Breast epithelium (tissue), 4 donors: ENCODE results near the gene RYR1. TPM values are rescaled to one million over a fixed set of nuclear protein-coding genes. Genes with fewer than 3 reads are reported as not detected.

ENCODE experiments used
- DNase-seq, 2 donors: peaks; one replicate each; pipeline ENCODE4 v3.0.0-alpha.2; 2019; ENCODE audit warnings: low spot score in 2 of 2
- H3K27ac ChIP-seq, 2 donors: fragments of 200-600 bp; sonication (generic) in 1 of 2; one replicate each; pipeline ENCODE4 v1.5.1; 2016 to 2019; ENCODE audit warnings: mild to moderate bottlenecking in 1 of 2
- H3K27me3 ChIP-seq, 2 donors: fragments of 200-600 bp; sonication (generic) in 1 of 2; one replicate each; pipeline versions ENCODE4 v1.5.1 to v1.6.0; 2017 to 2019; ENCODE audit warnings: control low read depth in 1 of 2, mild to moderate bottlenecking in 1 of 2
- H3K36me3 ChIP-seq: fragments of 200-600 bp; one replicate; pipeline ENCODE4 v1.5.1; 2019
- H3K4me1 ChIP-seq, 2 donors: fragments of 200-600 bp; sonication (generic); one replicate each; pipeline ENCODE4 v1.5.1; 2016 to 2019; ENCODE audit warnings: control low read depth in 1 of 2
- H3K4me3 ChIP-seq, 3 donors: fragments of 200-600 bp; sonication (generic); 1 replicate in 2 of 3; 2 replicates in 1 of 3; pipeline ENCODE4 v1.5.1; 2016 to 2019; ENCODE audit warnings: mild to moderate bottlenecking in 3 of 3, moderate library complexity in 2 of 3
- H3K9me3 ChIP-seq, 2 donors: fragments of 200-600 bp; sonication (generic) in 1 of 2; one replicate each; pipeline ENCODE4 v1.5.1; 2016 to 2019; ENCODE audit warnings: control low read depth in 1 of 2
- CTCF ChIP-seq, 3 donors: fragments of 450-650 bp; IDR thresholded peaks; one replicate each; pipeline ENCODE4 v1.5.1; 2016 to 2017; ENCODE audit warnings: antibody characterized with exemption in 3 of 3, mild to moderate bottlenecking in 3 of 3, moderate library complexity in 3 of 3
- POLR2A ChIP-seq: fragments of 450-650 bp; IDR thresholded peaks from one replicate; pipeline ENCODE4 v1.6.1; 2016; ENCODE audit warnings: antibody characterized with exemption, mild to moderate bottlenecking, moderate library complexity
- POLR2AphosphoS5 ChIP-seq, 3 donors: sonication (generic); formaldehyde crosslinking; IDR thresholded peaks; one replicate each; pipeline ENCODE4 v1.6.1; 2017; ENCODE audit warnings: antibody characterized with exemption in 3 of 3
- intact Hi-C: fragments of 100-400 bp; cut with DNase I; formaldehyde crosslinking; loops from one replicate; pipeline ENCODE4 v1.15.1; 2023; ENCODE audit warnings: low total_unique reads
- total RNA-seq, 3 donors: library from RNA; depleted of rRNA; stranded (reverse); fragments of >200 nt; gene quantifications; one replicate each; pipeline ENCODE4 v1.1.0, GENCODE V29; 2016

Gene RYR1
- 1 to 10 TPM; 1.3 to 6.7 (median 3.5) TPM for total RNA-seq

- no peak within 1 kb of the TSS for H3K27ac ChIP-seq
- H3K36me3 ChIP-seq: no peaks in the 10 kb centered on the region
- TF ChIP-seq POLR2AphosphoS5 (IDR thresholded peaks at IDR 0.05) (no peak), CTCF (IDR thresholded peaks at IDR 0.05) (no peak), POLR2A (no peak)
- intact Hi-C loops: no loop called here
- H3K4me1 ChIP-seq: no peaks in the 10 kb centered on the region
- peaks cover 0 to 27% of the 10 kb centered on the region in 2 donors for H3K27me3 ChIP-seq
- H3K4me3 ChIP-seq: peak within 1 kb of the TSS; percentile 18 to 33 (median 32)
- H3K9me3 ChIP-seq: no peaks in the 10 kb centered on the region
- peak in 1 of 2 donors; percentile 53 for DNase-seq
Measured at GRCh38 chr19:38433268-38433733, at the start of gene RYR1. Gene RYR1 (plus strand): TSS chr19:38433691. CDS start chr19:38433830, 139 bp downstream.

GRCh38 chr19:38383743-38384142, 49.7 kb upstream of the RYR1 start:
- no peak overlapping the region for H3K27ac ChIP-seq

GRCh38 chr19:38384209-38385027, 49.1 kb upstream of the RYR1 start:
- no peak overlapping the region for H3K27ac ChIP-seq
- H3K27me3 ChIP-seq: no peaks in the 10 kb centered on the region
- H3K4me1 ChIP-seq: peaks cover 0 to 6% of the 10 kb centered on the region in 2 donors
- no peaks in the 10 kb centered on the region for H3K9me3 ChIP-seq
- intact Hi-C loops: no loop called here
- no peak overlapping the region for H3K4me3 ChIP-seq
- DNase-seq: no peak
- peaks cover 4% of the 10 kb centered on the region for H3K36me3 ChIP-seq
- TF ChIP-seq CTCF (IDR thresholded peaks at IDR 0.05) (no peak), POLR2A (no peak), POLR2AphosphoS5 (IDR thresholded peaks at IDR 0.05) (no peak)

More at GRCh38 chr19:38383743-38384142, 49.7 kb upstream of the RYR1 start:
- TF ChIP-seq CTCF (IDR thresholded peaks at IDR 0.05) (no peak), POLR2AphosphoS5 (IDR thresholded peaks at IDR 0.05) (no peak), POLR2A (no peak)
- no peaks in the 10 kb centered on the region for H3K27me3 ChIP-seq
- intact Hi-C loops: no loop called here
- H3K4me1 ChIP-seq: peaks cover 0 to 6% of the 10 kb centered on the region in 2 donors
- no peak for DNase-seq
- no peak overlapping the region for H3K4me3 ChIP-seq
- peaks cover 4% of the 10 kb centered on the region for H3K36me3 ChIP-seq
- no peaks in the 10 kb centered on the region for H3K9me3 ChIP-seq

DNA sequence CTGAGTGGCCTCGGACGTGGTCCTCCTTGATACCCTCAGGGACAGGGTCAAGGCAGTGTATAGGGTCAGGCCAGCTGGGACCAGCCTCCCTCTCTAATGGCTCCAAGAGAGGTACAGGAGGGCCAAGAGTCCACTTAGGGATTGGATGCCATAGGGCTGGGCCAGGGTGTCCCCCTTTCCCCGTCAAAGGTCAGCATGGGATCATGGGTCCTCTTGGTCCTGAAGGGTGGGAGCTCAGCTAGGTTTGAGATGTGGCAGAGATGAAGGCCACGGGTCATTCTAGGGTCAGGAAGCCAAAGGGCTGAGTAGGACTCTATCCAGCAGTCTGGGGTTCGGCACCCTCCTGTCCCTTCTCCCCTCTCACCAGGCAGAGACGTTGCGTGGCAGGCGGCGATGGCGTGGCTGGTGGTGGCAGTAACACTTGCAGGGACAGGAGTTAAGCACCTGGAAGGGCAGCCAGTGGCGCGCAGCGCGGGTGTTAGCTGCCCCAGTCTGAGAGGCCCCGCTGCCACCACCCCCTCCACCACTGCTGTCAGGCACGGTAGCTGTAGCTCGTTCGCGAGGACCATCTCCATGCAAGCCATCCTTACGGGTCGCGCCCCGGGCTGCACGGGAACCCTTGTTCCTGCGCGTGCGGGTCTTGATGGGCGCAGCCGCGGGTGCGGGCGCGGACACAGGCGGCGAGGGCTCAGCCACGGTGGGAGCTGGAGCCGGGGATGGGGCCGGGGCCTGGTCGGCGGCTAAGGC, 48.3 kb upstream of the RYR1 start:
- no peak for DNase-seq
- intact Hi-C loops: no loop called here
- TF ChIP-seq POLR2A (no peak), POLR2AphosphoS5 (IDR thresholded peaks at IDR 0.05) (no peak), CTCF (IDR thresholded peaks at IDR 0.05) (no peak)
- Histone ChIP-seq H3K4me3 (no peak overlapping the region), H3K9me3 (no peaks in the 10 kb centered on the region), H3K36me3 (peaks cover 4% of the 10 kb centered on the region), H3K4me1 (peaks cover 0 to 6% of the 10 kb centered on the region in 2 donors), H3K27ac (no peak overlapping the region), H3K27me3 (no peaks in the 10 kb centered on the region)
